IMR-90 (cell line): Measurements from ENCODE around the gene B4GALT5. TPM values are rescaled to one million over a fixed set of nuclear protein-coding genes. Genes with fewer than 3 reads are reported as not detected.

Source experiments
- ATAC-seq: fragments of 200-7000 bp; cut with Tn5 transposase; 2 replicates; pipeline ENCODE4 v1.9.1; 2020; ENCODE audit warnings: low read depth, mild to moderate bottlenecking, moderate library complexity
- BruUV-seq: library from RNA; stranded (reverse); fragments of 400-500 nt; replicated peaks from 2 replicates; lab custom pipeline; 2021; lab: Mats Ljungman, UMichigan
- CTCF ChIA-PET: fragments of 300-600 bp; formaldehyde crosslinking; extraction: SDS; loops from one replicate; lab custom pipeline; 2021; ENCODE audit warnings: antibody characterized with exemption; lab: Yijun Ruan, JAX
- POLR2A ChIA-PET: fragments of 300-600 bp; sonication (Branson Sonifier 250); formaldehyde crosslinking; loops from one replicate; lab custom pipeline; 2022; ENCODE audit warnings: antibody characterized with exemption; ENCODE audit not compliant: unreplicated experiment; lab: Charles Lee
- DNase-seq: peaks from one replicate; pipeline ENCODE4 v3.0.0; 2013
- H2AFZ ChIP-seq: replicated peaks from 2 replicates; pipeline ENCODE3; 2013; ENCODE audit warnings: low read length, mild to moderate bottlenecking; ENCODE audit not compliant: poor library complexity
- H2AK5ac ChIP-seq: 2 replicates; pipeline ENCODE4 v1.6.1; 2013; ENCODE audit warnings: low read depth, low read length, inconsistent platforms
- H2AK9ac ChIP-seq: replicated peaks from 2 replicates; pipeline ENCODE3; 2013; ENCODE audit warnings: mild to moderate bottlenecking, low read depth, low read length, moderate library complexity; ENCODE audit not compliant: poor library complexity
- H2BK120ac ChIP-seq: 2 replicates; pipeline ENCODE4 v1.6.1; 2013; ENCODE audit warnings: low read depth, low read length, inconsistent platforms
- H2BK15ac ChIP-seq: 3 replicates; pipeline ENCODE4 v1.6.1; 2013; ENCODE audit warnings: low read depth, low read length, inconsistent platforms
- H2BK20ac ChIP-seq: 2 replicates; pipeline ENCODE4 v1.6.1; 2013; ENCODE audit warnings: low read depth, mild to moderate bottlenecking, inconsistent platforms, low read length, moderate library complexity
- H2BK5ac ChIP-seq: 2 replicates; pipeline ENCODE4 v1.6.1; 2013; ENCODE audit warnings: mild to moderate bottlenecking, low read depth, low read length, inconsistent platforms; ENCODE audit not compliant: poor library complexity, severe bottlenecking
- H3K14ac ChIP-seq: replicated peaks from 2 replicates; pipeline ENCODE4 v1.6.1; 2013; ENCODE audit warnings: low read depth, low read length, inconsistent platforms
- H3K18ac ChIP-seq: 2 replicates; pipeline ENCODE4 v1.6.1; 2013; ENCODE audit warnings: low read depth, low read length, control low read depth
- H3K23ac ChIP-seq: 2 replicates; pipeline ENCODE4 v1.6.1; 2013; ENCODE audit warnings: low read depth, low read length, inconsistent platforms
- H3K27ac ChIP-seq: 2 replicates; pipeline ENCODE4 v1.5.1; 2013; ENCODE audit warnings: mild to moderate bottlenecking, control low read depth, low read length; ENCODE audit not compliant: insufficient read depth
- H3K27me3 ChIP-seq: 2 replicates; pipeline ENCODE4 v1.6.1; 2013; ENCODE audit warnings: low read length; ENCODE audit not compliant: control insufficient read depth, insufficient read depth
- H3K36me3 ChIP-seq: 2 replicates; pipeline ENCODE4 v1.6.1; 2013; ENCODE audit warnings: low read length, mixed read lengths; ENCODE audit not compliant: control insufficient read depth, insufficient read depth
- H3K4ac ChIP-seq: 2 replicates; pipeline ENCODE4 v1.6.1; 2013; ENCODE audit warnings: low read depth, low read length, inconsistent platforms
- H3K4me1 ChIP-seq: 2 replicates; pipeline ENCODE4 v1.6.1; 2013; ENCODE audit warnings: low read length, mixed read lengths; ENCODE audit not compliant: control insufficient read depth, insufficient read depth
- H3K4me2 ChIP-seq: 2 replicates; pipeline ENCODE4 v1.6.1; 2013; ENCODE audit warnings: low read depth, mild to moderate bottlenecking, control low read depth, low read length, moderate library complexity
- H3K4me3 ChIP-seq: 2 replicates; pipeline ENCODE4 v1.5.1; 2013; ENCODE audit warnings: low read depth, mild to moderate bottlenecking, control low read depth, low read length, moderate library complexity; ENCODE audit not compliant: insufficient read depth
- H3K56ac ChIP-seq: 2 replicates; pipeline ENCODE4 v1.6.1; 2013; ENCODE audit warnings: low read length, inconsistent platforms; ENCODE audit not compliant: insufficient read depth; ENCODE audit errors: extremely low read depth
- H3K79me1 ChIP-seq, 2 experiments: 2 replicates each; pipeline ENCODE4 v1.6.1; 2013; ENCODE audit warnings: low read length in 2 of 2, inconsistent platforms in 1 of 2, low read depth in 1 of 2
- H3K9ac ChIP-seq: 2 replicates; pipeline ENCODE4 v1.6.1; 2013; ENCODE audit warnings: low read depth, low read length, control low read depth
- H3K9me1 ChIP-seq: 2 replicates; pipeline ENCODE4 v1.6.1; 2013; ENCODE audit warnings: low read length, inconsistent platforms; ENCODE audit not compliant: insufficient read depth
- H3K9me3 ChIP-seq: 2 replicates; pipeline ENCODE4 v1.6.1; 2013; ENCODE audit warnings: low read length; ENCODE audit not compliant: control insufficient read depth, insufficient read depth
- H4K20me1 ChIP-seq: 2 replicates; pipeline ENCODE4 v1.6.1; 2013; ENCODE audit warnings: low read length, inconsistent platforms; ENCODE audit not compliant: insufficient read depth
- H4K5ac ChIP-seq: 2 replicates; pipeline ENCODE4 v1.6.1; 2013; ENCODE audit warnings: mild to moderate bottlenecking, low read depth, low read length, control low read depth
- H4K8ac ChIP-seq, 2 experiments: 2 replicates each; pipeline ENCODE4 v1.6.1; 2013; ENCODE audit warnings: low read depth in 2 of 2, low read length in 2 of 2, control low read depth in 1 of 2, inconsistent platforms in 1 of 2
- H4K91ac ChIP-seq: 2 replicates; pipeline ENCODE4 v1.6.1; 2013; ENCODE audit warnings: low read depth, low read length, inconsistent platforms; ENCODE audit not compliant: insufficient read depth
- BHLHE40 ChIP-seq: fragments of 150-350 bp; IDR thresholded peaks from 2 replicates; pipeline ENCODE4 v1.6.1; 2016; ENCODE audit warnings: mild to moderate bottlenecking, low read depth, low read length
- CHD1 ChIP-seq: IDR thresholded peaks from 2 replicates; pipeline ENCODE4 v1.6.1; 2012; ENCODE audit warnings: low read depth, low read length, improper control_type of control experiment
- MAZ ChIP-seq: IDR thresholded peaks from 2 replicates; pipeline ENCODE4 v1.6.1; 2012; ENCODE audit warnings: low read depth, mild to moderate bottlenecking, low read length, improper control_type of control experiment, moderate library complexity, borderline replicate concordance
- MXI1 ChIP-seq: IDR thresholded peaks from 2 replicates; pipeline ENCODE4 v1.6.1; 2012; ENCODE audit warnings: low read depth, mild to moderate bottlenecking, low read length, moderate library complexity, borderline replicate concordance
- WGBS, 2 experiments: methylation state at CpG; one replicate each; pipeline versions ENCODE4 v1.1.5 to v1.1.7; 2013; ENCODE audit warnings: missing lambda C conversion rate in 2 of 2; ENCODE audit not compliant: insufficient read length in 1 of 2; ENCODE audit errors: extremely low coverage in 2 of 2; 5-methylcytosine and 5-hydroxymethylcytosine counted together
- dilution Hi-C: fragments of 300-500 bp; cut with HindIII; formaldehyde crosslinking; loops from one replicate; pipeline ENCODE4 v1.14.3; 2018; ENCODE audit warnings: low sequenced_read_pairs; ENCODE audit not compliant: unreplicated experiment
- in situ Hi-C: fragments of 300-500 bp; cut with MboI; formaldehyde crosslinking; loops from 3 replicates; pipeline ENCODE4 v1.14.3; 2019; ENCODE audit warnings: low sequenced_read_pairs, inconsistent platforms, mixed read lengths
- intact Hi-C: fragments of 100-400 bp; cut with micrococcal nuclease; formaldehyde crosslinking; loops from 2 replicates; pipeline ENCODE4 v1.10.0; 2022
- polyA plus RNA-seq, 3 experiments: library from polyadenylated mRNA; depleted of rRNA; stranded (reverse); fragments of >200 nt; gene quantifications; 2 replicates each; pipeline ENCODE4 v1.2.3, GENCODE V29; 2012; ENCODE audit warnings: low replicate concordance in 1 of 3
- total RNA-seq: library from RNA; depleted of rRNA; stranded (reverse); fragments of >200 nt; gene quantifications from 2 replicates; pipeline ENCODE4 v1.2.3, GENCODE V29; 2012
- TF ChIP-seq, protein P1 (sequence below): conservative IDR thresholded peaks from 2 replicates; pipeline ENCODE4 v1.5.1; 2012; ENCODE audit warnings: mild to moderate bottlenecking, low read depth, low read length, improper control_type of control experiment

B4GALT5 gene
- total and polyA plus RNA-seq, 2 of the 4 experiments (the other 2 are of a cell fraction): 11.3 to 20.4 TPM

DNA sequence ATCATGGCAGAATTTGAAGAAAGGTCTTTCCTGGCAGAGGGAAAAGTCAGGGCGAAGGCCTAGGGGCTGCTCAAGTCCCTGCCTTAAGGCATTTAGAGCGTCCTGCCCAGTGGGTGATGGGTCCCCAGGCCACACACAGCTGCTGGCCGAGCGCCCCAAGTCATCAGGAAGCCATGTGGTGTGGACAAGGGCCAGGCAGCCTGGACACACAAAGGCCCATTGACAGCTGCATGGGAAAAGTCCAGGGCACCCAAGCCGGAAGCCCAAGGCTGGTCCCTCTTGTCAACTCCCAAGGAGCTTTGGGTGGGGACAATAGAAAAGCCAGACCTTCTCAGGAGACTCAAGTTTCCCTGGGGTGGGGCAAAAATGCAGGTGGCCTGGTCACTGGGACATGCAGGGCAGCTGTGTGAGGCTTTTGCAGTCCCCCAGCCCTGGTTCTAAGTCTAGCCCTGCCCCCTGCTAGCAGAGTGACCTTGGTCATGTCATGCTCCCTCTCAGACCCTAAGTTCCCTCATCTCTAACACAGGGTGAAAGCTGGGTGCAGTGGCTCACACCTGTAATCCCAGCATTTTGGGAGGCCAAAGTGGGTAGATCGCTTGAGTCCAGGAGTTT lies 101.4 kb downstream of the B4GALT5 start:
- no peak overlapping the region for H2BK15ac ChIP-seq
- ChIA-PET POLR2A (no interaction called here), CTCF (interaction anchor here (0.8 to 1.8 kb wide), 3 partner anchors 71 to 245 kb away, joined by 4 to 10 read pairs (median 5); no protein-coding TSS in a partner anchor)
- no peak overlapping the region for H3K9ac ChIP-seq
- peaks cover 4% of the 10 kb centered on the region; the same call in 1 of the 2 replicates for H3K4me1 ChIP-seq
- 72% methylated on average over 5 of the region's 6 CpGs; no CpG with 5 or more reads in 1 of the 2 experiments for WGBS, 2 experiments
- H3K56ac ChIP-seq: no peak overlapping the region
- H3K4me3 ChIP-seq: no peak overlapping the region
- no peak overlapping the region for H2BK120ac ChIP-seq
- peak overlapping the region; percentile 48 for H2AFZ ChIP-seq
- ATAC-seq: no peak
- no peak for DNase-seq
- no TSS peak for BruUV-seq
- in situ Hi-C loops: loop anchor here (5.0 to 25.0 kb wide), 2 partner anchors 235 to 475 kb away; no protein-coding TSS in a partner anchor
- H3K4me2 ChIP-seq: no peak overlapping the region
- no peak overlapping the region for H3K14ac ChIP-seq
- intact Hi-C loops: loop anchor here (10.0 kb wide), 1 partner anchor 463 kb away; no protein-coding TSS in a partner anchor
- H3K79me1 ChIP-seq: no peaks in the 10 kb centered on the region
- no peak overlapping the region for H2BK5ac ChIP-seq
- no peak overlapping the region for H2AK5ac ChIP-seq
- no peak overlapping the region for H4K91ac ChIP-seq
- H4K5ac ChIP-seq: no peak overlapping the region
- H3K23ac ChIP-seq: no peak overlapping the region; the same call in 1 of the 2 replicates
- no peak overlapping the region for H3K4ac ChIP-seq
- no peak overlapping the region for H3K27ac ChIP-seq
- H2BK20ac ChIP-seq: no peak overlapping the region
- H3K36me3 ChIP-seq: no peaks in the 10 kb centered on the region
- dilution Hi-C loops: no loop called here
- H4K20me1 ChIP-seq: no peaks in the 10 kb centered on the region
- H3K9me1 ChIP-seq: no peaks in the 10 kb centered on the region
- H3K9me3 ChIP-seq: no peaks in the 10 kb centered on the region
- no peak overlapping the region for H3K18ac ChIP-seq
- H2AK9ac ChIP-seq: peak overlapping the region; percentile 53
- H4K8ac ChIP-seq: no peak overlapping the region
- TF ChIP-seq MXI1 (no peak), CHD1 (no peak), MAZ (no peak), BHLHE40 (no peak)
- TF ChIP-seq, protein P1, sequence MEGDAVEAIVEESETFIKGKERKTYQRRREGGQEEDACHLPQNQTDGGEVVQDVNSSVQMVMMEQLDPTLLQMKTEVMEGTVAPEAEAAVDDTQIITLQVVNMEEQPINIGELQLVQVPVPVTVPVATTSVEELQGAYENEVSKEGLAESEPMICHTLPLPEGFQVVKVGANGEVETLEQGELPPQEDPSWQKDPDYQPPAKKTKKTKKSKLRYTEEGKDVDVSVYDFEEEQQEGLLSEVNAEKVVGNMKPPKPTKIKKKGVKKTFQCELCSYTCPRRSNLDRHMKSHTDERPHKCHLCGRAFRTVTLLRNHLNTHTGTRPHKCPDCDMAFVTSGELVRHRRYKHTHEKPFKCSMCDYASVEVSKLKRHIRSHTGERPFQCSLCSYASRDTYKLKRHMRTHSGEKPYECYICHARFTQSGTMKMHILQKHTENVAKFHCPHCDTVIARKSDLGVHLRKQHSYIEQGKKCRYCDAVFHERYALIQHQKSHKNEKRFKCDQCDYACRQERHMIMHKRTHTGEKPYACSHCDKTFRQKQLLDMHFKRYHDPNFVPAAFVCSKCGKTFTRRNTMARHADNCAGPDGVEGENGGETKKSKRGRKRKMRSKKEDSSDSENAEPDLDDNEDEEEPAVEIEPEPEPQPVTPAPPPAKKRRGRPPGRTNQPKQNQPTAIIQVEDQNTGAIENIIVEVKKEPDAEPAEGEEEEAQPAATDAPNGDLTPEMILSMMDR: no peak
- peaks cover 6% of the 10 kb centered on the region; the same call in 1 of the 2 replicates for H3K27me3 ChIP-seq
